IPS-NIHi11 (cell line): ENCODE data around the gene WT1.
A peak's percentile ranks its signal among the peaks of the same experiment; 100 is the strongest.
"Not testable (repeated sequence)": the region's sequence is repeated elsewhere in the genome, so short reads cannot be mapped to it uniquely, and the experiment has no call there.

ENCODE experiments used
- DNase-seq: peaks from one replicate; pipeline ENCODE4 v3.0.0; 2012; ENCODE audit warnings: mixed read lengths, low spot score

The WT1 gene

GRCh38 chr11:32387411-32387810, 47.9 kb downstream of the WT1 start:
- no peak for DNase-seq

- no peak for DNase-seq
These were observed 48.5 kb downstream of the WT1 start for GRCh38 chr11:32386770-32387377.

- DNase-seq: peak; percentile 71
These were observed 49.3 kb downstream of the WT1 start for GRCh38 chr11:32385998-32386397.

GRCh38 chr11:32382339-32383049, 52.8 kb downstream of the WT1 start:
- no peak for DNase-seq

- no peak for DNase-seq
These were observed 54.2 kb downstream of the WT1 start for GRCh38 chr11:32381179-32381578.

GRCh38 chr11:32379719-32380118, 55.6 kb downstream of the WT1 start:
- no peak for DNase-seq

- no peak for DNase-seq
These were observed 59.5 kb downstream of the WT1 start for GRCh38 chr11:32375826-32376225.

GRCh38 chr11:32374261-32374711, 61.1 kb downstream of the WT1 start:
- peak; percentile 81 for DNase-seq

- not testable (repeated sequence) for DNase-seq
These were observed 65.4 kb downstream of the WT1 start for GRCh38 chr11:32369987-32370386.

- DNase-seq: no peak
These were observed 68.7 kb downstream of the WT1 start for GRCh38 chr11:32366666-32367065.

- DNase-seq: no peak
These were observed 70.1 kb downstream of the WT1 start for GRCh38 chr11:32365192-32365591.

GRCh38 chr11:32358729-32359128, 76.6 kb downstream of the WT1 start:
- DNase-seq: no peak

GRCh38 chr11:32353884-32354283, 81.5 kb downstream of the WT1 start:
- DNase-seq: no peak

GRCh38 chr11:32348502-32348901, 86.8 kb downstream of the WT1 start:
- DNase-seq: no peak

GRCh38 chr11:32344946-32345345, 90.4 kb downstream of the WT1 start:
- DNase-seq: no peak

- no peak for DNase-seq
These were observed 91.9 kb downstream of the WT1 start for GRCh38 chr11:32343325-32344008.

GRCh38 chr11:32341620-32342613, 93.4 kb downstream of the WT1 start:
- DNase-seq: no peak

- DNase-seq: no peak
These were observed 95.2 kb downstream of the WT1 start for GRCh38 chr11:32340181-32340580.
